CD4-positive, alpha-beta memory T cell (primary cell): ENCODE results near the gene SHD. TPM values are rescaled to one million over a fixed set of nuclear protein-coding genes. Genes with fewer than 3 reads are reported as not detected.
"Not testable (repeated sequence)": the region's sequence is repeated elsewhere in the genome, so short reads cannot be mapped to it uniquely, and the experiment has no call there.

Experiments
- CTCF ChIA-PET: fragments of 350-600 bp; sonication (Branson Sonifier 250); formaldehyde crosslinking; loops from one replicate; lab custom pipeline; 2021; ENCODE audit warnings: inconsistent platforms; ENCODE audit not compliant: partially characterized antibody; lab: Charles Lee
- POLR2A ChIA-PET: fragments of 350-600 bp; sonication (Branson Sonifier 250); formaldehyde crosslinking; loops from one replicate; lab custom pipeline; 2021; ENCODE audit not compliant: partially characterized antibody; lab: Charles Lee
- DNase-seq, 5 donors: peaks; one replicate each; pipeline versions ENCODE4 v3.0.0 to v3.0.0-alpha.2; 2020 to 2022; ENCODE audit warnings: mixed read lengths in 1 of 5
- H3K27ac ChIP-seq: one replicate; pipeline ENCODE4 v1.7.0; 2013; ENCODE audit warnings: low read depth, low read length
- H3K27me3 ChIP-seq: 2 replicates; pipeline ENCODE4 v1.7.0; 2013; ENCODE audit warnings: mild to moderate bottlenecking, low read length, moderate library complexity; ENCODE audit not compliant: insufficient read depth
- H3K36me3 ChIP-seq: 2 replicates; pipeline ENCODE4 v1.7.0; 2013; ENCODE audit warnings: mild to moderate bottlenecking, low read length, moderate library complexity; ENCODE audit not compliant: insufficient read depth
- H3K4me1 ChIP-seq: 2 replicates; pipeline ENCODE4 v1.7.0; 2013; ENCODE audit warnings: mild to moderate bottlenecking, low read length, moderate library complexity; ENCODE audit not compliant: insufficient read depth
- H3K4me3 ChIP-seq, 2 donors: one replicate each; pipeline ENCODE4 v1.7.0; 2013; ENCODE audit warnings: low read length in 2 of 2, mild to moderate bottlenecking in 1 of 2
- H3K9me3 ChIP-seq, 2 donors: one replicate each; pipeline ENCODE4 v1.7.0; 2013; ENCODE audit warnings: low read length in 2 of 2, control low read depth in 1 of 2; ENCODE audit not compliant: control insufficient read depth in 1 of 2
- H3K27ac Mint-ChIP-seq, 7 donors: one replicate each; pipeline ENCODE4 v1.8.0; 2020 to 2021; ENCODE audit warnings: mixed read lengths in 7 of 7, mild to moderate bottlenecking in 6 of 7, inconsistent platforms in 3 of 7, moderate library complexity in 3 of 7
- H3K27me3 Mint-ChIP-seq, 2 donors: one replicate each; pipeline ENCODE4 v1.8.0; 2020 to 2021; ENCODE audit warnings: mixed read lengths in 2 of 2
- H3K36me3 Mint-ChIP-seq, 2 donors: one replicate each; pipeline ENCODE4 v1.8.0; 2020 to 2021; ENCODE audit warnings: mixed read lengths in 2 of 2, inconsistent platforms in 1 of 2, mild to moderate bottlenecking in 1 of 2
- H3K4me1 Mint-ChIP-seq, 4 donors: one replicate each; pipeline ENCODE4 v1.8.0; 2020 to 2021; ENCODE audit warnings: mixed read lengths in 4 of 4, mild to moderate bottlenecking in 1 of 4
- H3K4me3 Mint-ChIP-seq, 8 donors: one replicate each; pipeline ENCODE4 v1.8.0; 2020 to 2021; ENCODE audit warnings: mixed read lengths in 8 of 8, mild to moderate bottlenecking in 7 of 8, moderate library complexity in 6 of 8, inconsistent platforms in 3 of 8
- H3K9me3 Mint-ChIP-seq, 8 donors: one replicate each; pipeline ENCODE4 v1.8.0; 2020 to 2021; ENCODE audit warnings: mixed read lengths in 8 of 8, mild to moderate bottlenecking in 5 of 8, inconsistent platforms in 3 of 8, moderate library complexity in 1 of 8
- intact Hi-C: fragments of 100-400 bp; cut with micrococcal nuclease; formaldehyde crosslinking; loops from one replicate; pipeline ENCODE4 v1.15.1; 2023
- polyA plus RNA-seq, 2 donors: library from polyadenylated mRNA; unstranded; fragments of 300-500 nt; fragmentation: Illumina TruSeq; gene quantifications; one replicate each; pipeline ENCODE4 v1.2.3, GENCODE V29; 2021
- total RNA-seq, 2 experiments: library from RNA; stranded (reverse); gene quantifications; one replicate each; pipeline ENCODE4 v1.2.3, GENCODE V29; 2021

Gene SHD
- total and polyA plus RNA-seq, 4 experiments from 2014 or later = 0.58 TPM; not detected in 3

- peak overlapping the region in 1 of 7 donors; percentile 99 for H3K27ac Mint-ChIP-seq
- peaks cover 8 to 29% (median 20%) of the 10 kb centered on the region in 4 donors for H3K4me1 Mint-ChIP-seq
- Histone ChIP-seq H3K27ac (no peak overlapping the region), H3K9me3 (no peaks in the 10 kb centered on the region), H3K36me3 (no peaks in the 10 kb centered on the region), H3K4me3 (peak overlapping the region in 1 of 2 donors; percentile 12), H3K27me3 (no peaks in the 10 kb centered on the region), H3K4me1 (peaks cover 19% of the 10 kb centered on the region)
- peak overlapping the region; percentile 74 to 91 (median 82) for H3K4me3 Mint-ChIP-seq
- H3K9me3 Mint-ChIP-seq = peaks cover 0 to 5% (median 0%) of the 10 kb centered on the region in 8 donors
- peaks cover 0 to 3% of the 10 kb centered on the region in 2 donors for H3K27me3 Mint-ChIP-seq
- POLR2A ChIA-PET = interaction anchor here (1.0 kb wide), 1 partner anchor 17 kb away, joined by 3 read pairs; the partner anchor contains the start of gene MPND
- intact Hi-C loops = no loop called here
- peaks cover 0 to 5% of the 10 kb centered on the region in 2 donors for H3K36me3 Mint-ChIP-seq
- peak in 1 of 5 donors; percentile 50 for DNase-seq
- CTCF ChIA-PET = no interaction called here
Measured at GRCh38 chr19:4326837-4327251, 47.8 kb downstream of the SHD start.

- DNase-seq = peak; percentile 44 to 77 (median 61)
- Mint-ChIP-seq H3K27ac (peak overlapping the region in 6 of 7 donors; percentile 37 to 99 (median 74)), H3K4me1 (peaks cover 8 to 29% (median 20%) of the 10 kb centered on the region in 4 donors), H3K36me3 (peaks cover 0 to 5% of the 10 kb centered on the region in 2 donors), H3K9me3 (peaks cover 0 to 5% (median 0%) of the 10 kb centered on the region in 8 donors), H3K4me3 (peak overlapping the region; percentile 74 to 91 (median 82)), H3K27me3 (peaks cover 0 to 3% of the 10 kb centered on the region in 2 donors)
- H3K27ac ChIP-seq = no peak overlapping the region
- POLR2A ChIA-PET = interaction anchor here (1.1 to 1.8 kb wide), 4 partner anchors 16 to 144 kb away, joined by 4 to 25 read pairs (median 6); partner anchors contain the start of genes HDGFL2, MPND, TMIGD2 and YJU2
- no peaks in the 10 kb centered on the region for H3K9me3 ChIP-seq
- CTCF ChIA-PET = interaction anchor here (0.7 to 1.4 kb wide), 4 partner anchors 15 to 73 kb away, joined by 3 to 8 read pairs (median 6); partner anchors contain the start of genes MPND and SH3GL1
- intact Hi-C loops = no loop called here
- H3K4me1 ChIP-seq = peaks cover 19% of the 10 kb centered on the region
- no peaks in the 10 kb centered on the region for H3K27me3 ChIP-seq
- peak overlapping the region; percentile 58 to 61 for H3K4me3 ChIP-seq
- H3K36me3 ChIP-seq = no peaks in the 10 kb centered on the region
Measured at GRCh38 chr19:4327252-4327876, 48.3 kb downstream of the SHD start.

- peaks cover 0 to 5% (median 0%) of the 10 kb centered on the region in 8 donors for H3K9me3 Mint-ChIP-seq
- H3K4me3 ChIP-seq = peak overlapping the region; percentile 58 to 61
- intact Hi-C loops = loop anchor here (1.0 kb wide), 3 partner anchors 15 to 61 kb away; partner anchors contain the start of gene MPND
- H3K36me3 ChIP-seq = no peaks in the 10 kb centered on the region
- peaks cover 19% of the 10 kb centered on the region for H3K4me1 ChIP-seq
- POLR2A ChIA-PET = interaction anchor here (0.8 to 1.8 kb wide), 6 partner anchors 15 to 144 kb away, joined by 3 to 25 read pairs (median 5); partner anchors contain the start of genes CHAF1A, HDGFL2, MPND and TMIGD2
- DNase-seq = no peak
- peak overlapping the region; percentile 19 to 99 (median 73) for H3K27ac Mint-ChIP-seq
- H3K4me3 Mint-ChIP-seq = peak overlapping the region; percentile 74 to 91 (median 82)
- CTCF ChIA-PET = interaction anchor here (0.7 to 1.4 kb wide), 4 partner anchors 15 to 73 kb away, joined by 3 to 8 read pairs (median 6); partner anchors contain the start of genes MPND and SH3GL1
- peaks cover 0 to 5% of the 10 kb centered on the region in 2 donors for H3K36me3 Mint-ChIP-seq
- peaks cover 0 to 3% of the 10 kb centered on the region in 2 donors for H3K27me3 Mint-ChIP-seq
- peaks cover 8 to 29% (median 20%) of the 10 kb centered on the region in 4 donors for H3K4me1 Mint-ChIP-seq
- H3K27ac ChIP-seq = no peak overlapping the region
- H3K27me3 ChIP-seq = no peaks in the 10 kb centered on the region
- no peaks in the 10 kb centered on the region for H3K9me3 ChIP-seq
Measured at GRCh38 chr19:4327877-4328242, 48.8 kb downstream of the SHD start.

- Mint-ChIP-seq H3K27ac (peak overlapping the region; percentile 72 to 99 (median 89)), H3K9me3 (peaks cover 0 to 5% (median 0%) of the 10 kb centered on the region in 8 donors), H3K4me1 (peaks cover 8 to 29% (median 20%) of the 10 kb centered on the region in 4 donors), H3K36me3 (peaks cover 0 to 5% of the 10 kb centered on the region in 2 donors), H3K27me3 (peaks cover 0 to 3% of the 10 kb centered on the region in 2 donors), H3K4me3 (peak overlapping the region; percentile 77 to 91 (median 82))
- ChIA-PET CTCF (interaction anchor here (0.7 to 1.4 kb wide), 4 partner anchors 14 to 72 kb away, joined by 3 to 8 read pairs (median 6); partner anchors contain the start of genes MPND and SH3GL1), POLR2A (interaction anchor here (0.8 to 1.8 kb wide), 6 partner anchors 15 to 143 kb away, joined by 3 to 25 read pairs (median 5); partner anchors contain the start of genes CHAF1A, HDGFL2, MPND and TMIGD2)
- intact Hi-C loops = loop anchor here (1.0 kb wide), 3 partner anchors 15 to 61 kb away; partner anchors contain the start of gene MPND
- Histone ChIP-seq H3K27me3 (no peaks in the 10 kb centered on the region), H3K27ac (no peak overlapping the region), H3K4me3 (peak overlapping the region; percentile 59 to 61), H3K36me3 (no peaks in the 10 kb centered on the region), H3K4me1 (peaks cover 19% of the 10 kb centered on the region), H3K9me3 (no peaks in the 10 kb centered on the region)
- peak; percentile 88 to 93 (median 92) for DNase-seq
Measured at GRCh38 chr19:4328243-4328990, 49.4 kb downstream of the SHD start.

GRCh38 chr19:4328991-4329681 lies 50.1 kb downstream of the SHD start:
- Mint-ChIP-seq H3K4me3 (peak overlapping the region; percentile 77 to 91 (median 82)), H3K27ac (peak overlapping the region in 5 of 7 donors; percentile 56 to 99 (median 89)), H3K4me1 (peaks cover 8 to 29% (median 20%) of the 10 kb centered on the region in 4 donors)
- H3K27me3 Mint-ChIP-seq, H3K36me3 ChIP-seq, H3K27ac ChIP-seq, H3K27me3 ChIP-seq, H3K9me3 Mint-ChIP-seq, H3K36me3 Mint-ChIP-seq, H3K9me3 ChIP-seq: not testable (repeated sequence)
- DNase-seq = peak in 1 of 5 donors; percentile 20
- Histone ChIP-seq H3K4me1 (peaks cover 19% of the 10 kb centered on the region), H3K4me3 (peak overlapping the region in 1 of 2 donors; percentile 59)
- CTCF ChIA-PET = interaction anchor here (1.4 to 2.4 kb wide), 3 partner anchors 8 to 71 kb away, joined by 4 to 7 read pairs (median 6); partner anchors contain the start of gene SH3GL1
- intact Hi-C loops = loop anchor here (1.0 kb wide), 3 partner anchors 14 to 62 kb away; partner anchors contain the start of gene MPND
- POLR2A ChIA-PET = interaction anchor here (1.3 to 1.8 kb wide), 2 partner anchors 27 to 82 kb away, joined by 6 to 7 read pairs; partner anchors contain the start of genes TMIGD2 and YJU2

- Histone ChIP-seq H3K4me3 (no peak overlapping the region), H3K27ac (no peak overlapping the region), H3K36me3 (no peaks in the 10 kb centered on the region), H3K9me3 (no peaks in the 10 kb centered on the region), H3K4me1 (peaks cover 19% of the 10 kb centered on the region), H3K27me3 (no peaks in the 10 kb centered on the region)
- DNase-seq = no peak
- Mint-ChIP-seq H3K27me3 (peaks cover 0 to 3% of the 10 kb centered on the region in 2 donors), H3K4me1 (peaks cover 10 to 29% (median 20%) of the 10 kb centered on the region in 4 donors), H3K36me3 (peaks cover 0 to 5% of the 10 kb centered on the region in 2 donors), H3K9me3 (peaks cover 0 to 3% (median 0%) of the 10 kb centered on the region in 8 donors), H3K4me3 (peak overlapping the region in 4 of 8 donors; percentile 25 to 66 (median 42)), H3K27ac (peak overlapping the region in 3 of 7 donors; percentile 32 to 99 (median 42))
- POLR2A ChIA-PET = no interaction called here
- intact Hi-C loops = no loop called here
- CTCF ChIA-PET = interaction anchor here (1.4 to 2.4 kb wide), 2 partner anchors 9 to 23 kb away, joined by 4 to 7 read pairs; no protein-coding TSS in a partner anchor
Measured at GRCh38 chr19:4329858-4330257, 50.8 kb downstream of the SHD start.
